HT-29 (cell line): Measurements from ENCODE around the gene PRKD2. TPM values are rescaled to one million over a fixed set of nuclear protein-coding genes. Genes with fewer than 3 reads are reported as not detected.

ENCODE experiments used
- DNase-seq: peaks from one replicate; pipeline ENCODE4 v3.0.0-alpha.2; 2015; ENCODE audit warnings: low spot score
- total RNA-seq: library from RNA; depleted of rRNA; stranded (reverse); fragments of >200 nt; shearing (Covaris generic); gene quantifications from 2 replicates; pipeline ENCODE4 v1.2.3, GENCODE V29; 2014

The PRKD2 gene
- total RNA-seq, 1 experiment from 2014 or later = 83.3 TPM

DNA sequence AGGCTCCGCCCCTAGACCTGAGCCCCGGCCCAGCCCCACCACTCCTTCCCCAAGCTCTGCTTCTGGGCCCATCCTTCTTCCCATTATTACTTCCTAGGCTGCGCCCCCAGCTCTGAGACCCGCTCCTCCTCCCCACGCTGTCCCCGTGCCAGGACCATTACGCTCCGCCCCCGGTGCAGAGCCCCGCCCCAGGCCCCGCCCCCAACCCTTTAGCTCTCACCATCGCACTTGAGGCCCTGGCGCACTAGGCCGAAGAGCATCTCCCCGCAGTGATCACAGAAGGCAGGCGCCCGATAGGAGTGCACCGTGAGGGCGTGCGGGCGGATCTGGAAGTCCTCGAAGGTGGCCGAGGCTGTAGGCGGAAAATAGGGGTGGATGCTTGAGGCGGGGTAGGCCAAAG, 6.2 kb downstream of the PRKD2 start:
- no peak for DNase-seq

DNA sequence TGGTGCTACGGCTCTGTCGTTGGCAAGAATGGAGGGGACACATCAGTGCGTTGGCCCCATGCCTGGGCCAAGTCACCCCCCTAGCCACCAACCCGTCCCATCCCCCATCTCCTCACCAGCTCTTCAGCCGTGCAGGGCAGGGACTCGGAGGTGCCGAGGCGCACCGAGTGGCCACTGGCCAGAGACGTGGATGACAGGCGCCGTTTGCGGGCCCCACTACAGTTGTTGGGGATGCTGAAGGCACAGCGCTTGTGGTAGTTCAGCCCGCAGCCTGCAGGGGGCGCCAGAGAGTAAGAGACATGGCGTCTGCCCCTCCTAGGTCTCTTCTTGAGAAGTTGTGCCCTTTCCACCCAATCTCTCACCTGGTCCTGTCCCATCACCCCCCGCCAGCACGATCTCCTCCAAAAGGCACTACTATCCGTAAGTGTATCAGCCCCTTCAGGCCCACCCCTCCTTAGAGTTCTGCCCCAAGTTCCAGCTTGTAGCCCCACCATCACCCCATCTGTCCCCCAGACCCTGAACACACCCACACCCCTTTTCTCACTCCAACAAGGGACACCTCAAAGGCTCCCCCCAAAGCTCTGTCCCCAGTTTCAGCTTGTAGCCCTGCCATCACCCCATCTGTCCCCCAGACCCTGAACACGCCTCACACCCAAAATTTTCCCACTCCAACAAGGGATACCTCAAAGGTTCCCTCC, 12.4 kb downstream of the PRKD2 start:
- DNase-seq = peak; percentile 87

DNA sequence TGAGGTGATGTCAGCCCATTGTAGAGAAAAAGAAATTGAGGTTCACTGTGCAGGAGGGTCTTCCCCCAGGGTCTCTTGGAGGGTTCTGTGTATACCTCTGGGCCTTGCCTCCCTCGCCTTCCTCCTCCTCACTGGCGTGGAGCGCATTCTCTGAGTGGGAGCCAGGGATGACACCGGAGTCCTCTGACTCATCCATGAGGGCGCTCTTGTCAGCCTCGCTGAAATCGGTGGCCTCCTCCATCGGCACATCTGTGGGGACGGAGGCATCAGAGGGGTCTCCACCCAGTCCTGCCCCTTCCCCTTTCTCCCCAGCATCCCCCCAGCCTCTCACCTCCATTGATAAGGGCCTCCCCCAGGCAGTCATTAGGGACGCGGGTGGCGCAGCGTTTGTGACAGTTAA, 16.2 kb downstream of the PRKD2 start:
- DNase-seq = no peak

DNA sequence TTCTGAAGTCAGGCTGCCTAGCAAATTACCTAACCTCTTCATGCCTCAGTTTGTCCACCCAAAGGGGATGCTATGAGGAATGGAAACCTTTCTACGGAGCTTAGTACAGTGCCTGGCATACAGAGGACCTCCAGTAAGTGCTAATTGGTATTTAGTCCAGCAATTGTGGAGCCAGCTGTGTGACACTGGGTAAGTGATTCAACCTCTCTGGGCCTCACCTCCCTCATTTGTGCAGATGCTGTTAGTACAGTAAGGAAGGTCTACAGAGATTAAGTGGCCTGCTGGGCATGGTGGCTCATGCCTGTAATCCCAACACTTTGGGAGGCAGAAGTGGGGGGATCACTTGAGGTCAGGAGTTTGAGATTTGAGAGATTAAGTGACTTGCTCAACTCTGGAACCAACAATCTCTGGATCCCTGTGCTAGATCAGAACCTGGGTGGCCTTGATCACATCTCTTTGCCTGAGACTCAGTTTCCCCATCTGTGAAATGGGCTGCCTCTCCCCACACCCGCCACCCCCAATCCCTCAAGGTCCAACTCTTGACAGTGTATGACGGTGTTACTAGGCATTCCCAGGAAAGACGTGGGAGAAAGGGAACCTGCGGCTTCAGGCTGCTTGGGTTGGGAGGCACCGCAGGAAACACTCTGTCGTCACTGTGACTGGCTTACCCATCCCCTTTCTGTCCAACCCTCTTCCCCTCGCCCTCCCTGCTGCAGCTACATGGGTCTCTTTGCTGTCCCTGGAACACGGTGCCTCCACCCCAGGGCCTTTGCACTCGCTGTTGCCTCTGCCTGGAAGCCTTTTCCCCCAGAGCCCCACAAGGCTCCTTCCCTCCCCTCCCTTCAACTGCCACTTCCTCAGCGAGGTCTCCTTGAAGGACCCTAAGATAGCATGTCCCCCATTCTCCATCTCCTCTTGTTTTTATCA, 18.3 kb downstream of the PRKD2 start:
- no peak for DNase-seq

GRCh38 chr19:46697204-46697960, 19.5 kb downstream of the PRKD2 start:
- peak; percentile 99 for DNase-seq

DNA sequence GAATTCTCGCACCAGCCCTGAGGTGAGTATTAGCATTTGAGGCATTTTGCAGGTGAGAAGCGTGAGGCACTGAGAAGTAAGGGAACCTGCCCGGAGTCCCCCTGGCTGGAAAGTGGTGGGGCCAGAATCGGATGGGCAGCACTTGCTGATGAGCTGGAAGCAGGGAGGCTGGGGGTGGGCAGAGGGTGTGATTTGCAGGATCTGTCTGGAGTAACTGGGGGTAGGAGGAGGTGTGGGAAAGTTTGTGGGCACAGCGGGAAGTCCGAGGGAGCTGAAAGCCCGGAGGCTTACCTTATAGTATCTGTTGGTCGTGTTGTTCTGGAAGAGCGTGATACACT, 20.1 kb downstream of the PRKD2 start:
- DNase-seq = no peak

GRCh38 chr19:46696052-46696451, 20.9 kb downstream of the PRKD2 start:
- no peak for DNase-seq

DNA sequence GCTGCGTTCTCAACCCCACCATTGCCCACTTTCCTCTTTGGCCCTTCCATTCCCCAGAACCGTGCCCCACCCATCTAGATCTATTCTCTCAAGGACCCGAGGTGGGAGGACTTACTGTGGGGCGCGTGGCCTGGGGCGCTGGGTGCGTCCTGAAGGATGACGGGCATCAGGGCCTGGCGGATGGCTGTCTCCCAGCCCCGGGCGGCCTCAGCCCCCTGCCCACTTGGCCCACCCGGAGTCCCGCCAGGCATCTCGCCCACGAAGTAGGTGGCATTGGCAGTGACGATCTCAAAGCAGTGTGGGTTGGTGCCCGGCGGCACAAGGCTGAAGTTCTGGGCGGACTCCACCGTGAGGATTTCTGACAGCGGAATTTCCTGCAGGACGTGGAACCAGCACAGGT, 23.2 kb downstream of the PRKD2 start:
- DNase-seq = no peak

DNA sequence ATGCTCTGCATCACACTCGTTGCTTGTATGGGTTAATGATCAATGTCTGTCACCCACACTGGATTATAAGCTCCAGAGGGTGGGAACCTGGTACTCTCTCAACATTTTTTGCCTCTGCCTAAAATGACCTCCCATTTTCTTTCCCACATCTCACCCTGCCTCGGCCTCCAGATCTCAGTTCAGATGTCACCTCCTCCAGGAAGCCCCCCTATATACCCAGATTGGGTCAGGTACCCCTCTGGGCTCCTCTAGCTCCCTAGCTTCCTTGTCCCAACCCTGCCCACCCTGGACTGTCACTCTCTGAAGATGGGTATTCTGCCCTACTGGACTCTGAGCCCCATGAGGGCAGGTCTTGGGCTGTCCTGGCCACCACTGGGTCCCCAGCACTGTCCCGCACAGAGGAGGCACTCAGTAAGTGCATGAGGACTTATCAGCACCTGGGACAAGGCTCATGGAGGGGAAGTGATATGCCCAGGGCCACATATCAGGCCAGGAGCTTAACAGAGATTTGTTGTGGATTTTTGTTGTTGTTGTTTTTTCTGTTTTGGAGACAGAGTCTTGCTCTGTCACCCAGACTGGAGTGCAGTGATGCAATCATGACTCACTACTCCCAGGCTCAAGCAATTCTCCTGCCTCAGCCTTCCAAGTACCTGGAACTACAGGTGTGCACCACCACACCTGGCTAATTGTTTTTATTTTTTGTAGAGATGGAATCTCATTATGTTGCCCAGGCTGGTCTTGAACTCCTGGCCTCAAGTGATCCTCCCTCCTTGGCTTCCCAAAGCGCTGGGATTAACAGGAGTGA, 23.8 kb downstream of the PRKD2 start:
- DNase-seq = no peak

DNA sequence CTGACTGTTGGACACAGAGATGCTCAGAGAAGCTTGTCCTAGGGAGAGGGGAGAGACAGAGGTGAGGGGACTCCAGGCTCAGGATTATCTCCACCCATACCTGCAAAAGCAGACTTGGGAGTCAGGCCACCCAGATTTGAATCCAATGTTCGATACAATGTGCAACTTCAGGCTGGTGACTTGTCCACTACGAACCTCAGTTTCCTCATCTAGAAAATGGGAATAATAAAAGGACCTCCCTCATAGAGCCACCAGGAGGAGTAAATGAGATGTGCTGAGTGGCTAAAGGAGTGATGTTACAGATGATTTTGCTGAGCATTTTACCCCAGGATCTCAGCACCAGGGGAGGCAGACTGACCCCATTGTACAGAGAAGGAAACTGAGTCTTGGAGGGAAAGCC, 25.0 kb downstream of the PRKD2 start:
- no peak for DNase-seq

DNA sequence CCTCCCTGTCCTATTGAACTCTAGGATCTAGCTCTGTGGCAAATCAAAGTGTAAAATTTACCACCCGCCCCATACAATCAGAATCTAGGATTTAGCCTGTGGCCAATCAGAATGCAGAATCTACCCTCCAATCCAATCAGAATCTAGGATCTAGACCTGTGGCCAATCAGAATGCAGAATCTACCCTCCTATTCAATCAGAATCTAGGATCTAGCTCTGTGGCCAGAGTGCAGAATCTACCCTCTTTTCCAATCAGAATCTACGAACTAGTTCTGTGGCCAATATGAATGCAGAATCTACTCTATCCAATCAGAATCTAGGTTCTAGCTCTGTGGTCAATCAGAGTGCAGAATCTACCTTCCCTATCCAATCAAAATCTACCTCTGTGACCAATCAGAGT, 25.8 kb downstream of the PRKD2 start:
- DNase-seq = no peak

- no peak for DNase-seq
Observed at GRCh38 chr19:46689358-46689757, 27.6 kb downstream of the PRKD2 start.

GRCh38 chr19:46687438-46688145, 29.3 kb downstream of the PRKD2 start:
- no peak for DNase-seq

DNA sequence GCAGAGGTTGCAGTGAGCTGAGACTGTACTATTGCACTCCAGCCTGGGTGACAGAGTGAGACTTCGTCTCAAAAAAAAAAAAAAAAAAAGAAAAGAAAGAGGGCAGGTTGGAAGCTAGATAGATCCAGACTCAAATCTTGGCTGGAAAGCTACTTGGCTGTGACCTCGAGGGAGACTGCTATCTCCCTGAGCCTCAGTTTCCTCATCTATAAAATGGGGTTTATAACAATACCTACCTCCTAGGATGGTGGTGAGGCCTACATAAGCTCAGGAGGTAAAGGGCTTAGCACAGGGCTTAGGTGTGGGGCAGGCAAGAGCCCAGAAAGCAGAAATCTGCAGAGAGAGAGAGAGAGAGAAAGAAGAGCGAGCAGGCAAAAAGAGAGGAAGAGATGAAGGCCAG, 31.7 kb downstream of the PRKD2 start:
- DNase-seq = no peak

- DNase-seq = peak; percentile 67
Observed at GRCh38 chr19:46678110-46678732, 38.7 kb downstream of the PRKD2 start.

GRCh38 chr19:46674416-46675178, 42.3 kb downstream of the PRKD2 start:
- DNase-seq = peak; percentile 58

- no peak for DNase-seq
Observed at GRCh38 chr19:46670813-46671212, 46.1 kb downstream of the PRKD2 start.

GRCh38 chr19:46668662-46669061, 48.3 kb downstream of the PRKD2 start:
- DNase-seq = no peak

GRCh38 chr19:46665072-46665471, 51.8 kb downstream of the PRKD2 start:
- no peak for DNase-seq
